Lower lobe of right lung (tissue), 2 donors: ENCODE data around the gene MEGF9. TPM values are rescaled to one million over a fixed set of nuclear protein-coding genes. Genes with fewer than 3 reads are reported as not detected.
A peak's percentile ranks its signal among the peaks of the same experiment; 100 is the strongest.

Experiments used
- ATAC-seq, 2 donors: fragments of 200-7000 bp; cut with Tn5 transposase; one replicate each; pipeline ENCODE4 v1.9.1; 2020 to 2022; ENCODE audit warnings: mild to moderate bottlenecking in 2 of 2, moderate library complexity in 2 of 2
- DNase-seq: peaks from one replicate; pipeline ENCODE4 v3.0.0-alpha.2; 2020
- H3K27ac ChIP-seq: fragments of 200-600 bp; one replicate; pipeline ENCODE4 v1.8.0; 2022
- H3K27me3 ChIP-seq: fragments of 200-600 bp; one replicate; pipeline ENCODE4 v1.8.0; 2022; ENCODE audit warnings: low read depth
- H3K36me3 ChIP-seq: fragments of 200-600 bp; one replicate; pipeline ENCODE4 v1.8.0; 2022; ENCODE audit warnings: mild to moderate bottlenecking
- H3K4me1 ChIP-seq: fragments of 200-600 bp; one replicate; pipeline ENCODE4 v1.8.0; 2022
- H3K4me3 ChIP-seq: fragments of 200-600 bp; one replicate; pipeline ENCODE4 v1.8.0; 2022; ENCODE audit warnings: mild to moderate bottlenecking
- H3K9me3 ChIP-seq: fragments of 200-600 bp; one replicate; pipeline ENCODE4 v1.8.0; 2022
- CTCF ChIP-seq: fragments of 200-600 bp; IDR thresholded peaks from one replicate; pipeline ENCODE4 v1.8.0; 2022; ENCODE audit warnings: antibody characterized with exemption, mild to moderate bottlenecking
- intact Hi-C: fragments of 100-400 bp; cut with DNase I; formaldehyde crosslinking; loops from one replicate; pipeline ENCODE4 v1.11.0; 2022
- total RNA-seq: library from RNA; stranded (reverse); fragmentation: NEBNext Ultra II Directional; extraction: Animal tissue kit (Norgen Biotek cat#: 25700); gene quantifications from one replicate; pipeline ENCODE4 v1.2.1, GENCODE V29; 2021
- donor health status: DM: no; HTN: yes; CAD: no; lungs with severe emphysema.

The MEGF9 gene
- total RNA-seq, 1 donor from 2014 or later, result 71.1 TPM

GRCh38 chr9:120622790-120623189, 91.5 kb downstream of the MEGF9 start:
- Histone ChIP-seq H3K4me1 (peaks cover 11% of the 10 kb centered on the region), H3K4me3 (no peak overlapping the region), H3K9me3 (no peaks in the 10 kb centered on the region), H3K36me3 (peaks cover 21% of the 10 kb centered on the region), H3K27ac (no peak overlapping the region), H3K27me3 (no peaks in the 10 kb centered on the region)
- no peak for TF ChIP-seq CTCF
- ATAC-seq (no peak), DNase-seq (no peak)
- intact Hi-C loops, result no loop called here

- Histone ChIP-seq H3K4me3 (no peak overlapping the region), H3K27ac (no peak overlapping the region), H3K4me1 (peaks cover 9% of the 10 kb centered on the region), H3K36me3 (peaks cover 21% of the 10 kb centered on the region), H3K9me3 (no peaks in the 10 kb centered on the region), H3K27me3 (no peaks in the 10 kb centered on the region)
- no peak for TF ChIP-seq CTCF
- ATAC-seq (no peak), DNase-seq (no peak)
- intact Hi-C loops, result no loop called here
Observed at GRCh38 chr9:120621941-120622340, 92.3 kb downstream of the MEGF9 start.

- peak; percentile 82 for TF ChIP-seq CTCF
Observed at GRCh38 chr9:120619751-120620655, 94.3 kb downstream of the MEGF9 start.

GRCh38 chr9:120616966-120617935, 97.0 kb downstream of the MEGF9 start:
- Histone ChIP-seq H3K36me3 (peaks cover 24% of the 10 kb centered on the region), H3K27ac (no peak overlapping the region), H3K27me3 (no peaks in the 10 kb centered on the region), H3K4me1 (no peaks in the 10 kb centered on the region), H3K9me3 (no peaks in the 10 kb centered on the region), H3K4me3 (no peak overlapping the region)
- intact Hi-C loops, result no loop called here
- no peak for TF ChIP-seq CTCF
- DNase-seq (no peak), ATAC-seq (no peak)

More at GRCh38 chr9:120619751-120620655, 94.3 kb downstream of the MEGF9 start:
- Histone ChIP-seq H3K27me3 (no peaks in the 10 kb centered on the region), H3K4me3 (no peak overlapping the region), H3K9me3 (no peaks in the 10 kb centered on the region), H3K27ac (no peak overlapping the region), H3K4me1 (no peaks in the 10 kb centered on the region), H3K36me3 (peaks cover 26% of the 10 kb centered on the region)
- intact Hi-C loops, result no loop called here
- DNase-seq (no peak), ATAC-seq (peak; percentile 93)

GRCh38 chr9:120612218-120612617, 102.1 kb downstream of the MEGF9 start:
- ATAC-seq, result no peak
- no peak for TF ChIP-seq CTCF
- intact Hi-C loops, result no loop called here
- peaks cover 32% of the 10 kb centered on the region for H3K36me3 ChIP-seq
- H3K9me3 ChIP-seq, result no peaks in the 10 kb centered on the region
- no peaks in the 10 kb centered on the region for H3K4me1 ChIP-seq
- no peak overlapping the region for H3K27ac ChIP-seq
- no peak for DNase-seq
- no peaks in the 10 kb centered on the region for H3K27me3 ChIP-seq
- H3K4me3 ChIP-seq, result no peak overlapping the region
